ENCODE measurements around the gene MOCOS.

GRCh38 chr18:36185901-36186460, 1.3 kb upstream of the MOCOS start:
- no peak for TF ChIP-seq CTCF (CRISPR knock-in tag; IDR thresholded peaks at IDR 0.05)
- TF ChIP-seq MXD3 (CRISPR knock-in tag; IDR thresholded peaks at IDR 0.05): no peak
- no peak for TF ChIP-seq ZSCAN29 (CRISPR knock-in tag; conservative IDR thresholded peaks at IDR 0.05)
- TF ChIP-seq MEIS2 (CRISPR knock-in tag; IDR thresholded peaks at IDR 0.05): no peak
- no peak for TF ChIP-seq FOXA3 (CRISPR knock-in tag; IDR thresholded peaks at IDR 0.05)
- no peak for TF ChIP-seq NFE2L2 (IDR thresholded peaks at IDR 0.05; ENCODE audit: low read length)
